Ectodermal cell (in vitro differentiated cells): ENCODE results near the gene LRRC23.
A peak's percentile ranks its signal among the peaks of the same experiment; 100 is the strongest.

ENCODE experiments used
- H3K27ac ChIP-seq: 2 replicates; pipeline ENCODE4 v1.7.0; 2013; ENCODE audit warnings: mild to moderate bottlenecking, low read depth, low read length; ENCODE audit not compliant: insufficient read depth, poor library complexity, severe bottlenecking
- H3K27me3 ChIP-seq: 2 replicates; pipeline ENCODE4 v1.7.0; 2013; ENCODE audit warnings: mild to moderate bottlenecking, low read length; ENCODE audit not compliant: insufficient read depth, control insufficient read depth, poor library complexity, severe bottlenecking
- H3K36me3 ChIP-seq: one replicate; pipeline ENCODE4 v1.7.0; 2013; ENCODE audit warnings: low read length; ENCODE audit not compliant: control insufficient read depth, insufficient read depth
- H3K4me1 ChIP-seq: one replicate; pipeline ENCODE4 v1.7.0; 2013; ENCODE audit warnings: low read length; ENCODE audit not compliant: control insufficient read depth, insufficient read depth
- H3K4me3 ChIP-seq: 2 replicates; pipeline ENCODE4 v1.7.0; 2013; ENCODE audit warnings: low read depth, low read length, control low read depth; ENCODE audit not compliant: insufficient read depth
- H3K9me3 ChIP-seq: 2 replicates; pipeline ENCODE4 v1.7.0; 2013; ENCODE audit warnings: mild to moderate bottlenecking, low read length, moderate library complexity; ENCODE audit not compliant: control insufficient read depth
- WGBS, 2 experiments: methylation state at CpG; one replicate each; pipeline ENCODE4 v1.1.7; 2013; ENCODE audit warnings: missing lambda C conversion rate in 2 of 2; 5-methylcytosine and 5-hydroxymethylcytosine counted together

The LRRC23 gene

DNA sequence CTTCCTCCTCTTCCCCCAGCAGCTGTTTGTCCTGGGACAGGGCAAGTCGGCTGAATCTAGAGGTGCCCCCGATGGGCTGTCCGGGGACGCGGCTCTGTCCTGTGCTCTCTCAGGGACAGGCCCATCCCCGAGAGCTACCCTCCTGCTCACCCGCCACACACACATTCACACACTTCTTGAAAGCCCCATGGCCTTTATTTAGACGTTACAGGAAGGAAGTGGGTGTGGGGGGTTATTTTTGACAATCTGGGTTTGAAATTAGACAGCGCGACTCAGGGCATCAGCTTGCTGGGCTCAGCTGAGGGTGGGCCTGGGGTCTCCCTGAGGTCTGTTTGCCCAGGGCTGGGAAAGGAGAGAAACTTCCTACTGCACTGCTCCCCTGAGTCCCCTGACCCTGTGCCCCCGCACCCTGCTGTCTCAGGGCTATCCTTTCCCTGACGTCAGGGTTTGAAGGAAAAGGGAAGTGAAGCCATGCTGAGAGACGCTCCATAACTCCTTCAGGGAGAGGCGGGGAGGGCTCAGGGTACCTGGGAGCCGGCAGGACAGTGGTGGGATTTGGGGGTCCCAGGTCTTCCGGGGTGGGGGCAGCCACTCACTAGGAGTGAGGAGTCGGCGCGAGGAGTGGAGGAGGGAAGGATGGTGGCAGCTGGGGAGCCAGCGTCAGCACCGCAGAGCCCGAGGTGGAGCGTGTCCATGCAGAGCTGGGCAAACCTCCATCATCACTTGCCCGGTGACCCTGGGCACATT is 54.6 kb downstream of the LRRC23 start:
- H3K27me3 ChIP-seq, result no peaks in the 10 kb centered on the region
- 85 to 86% methylated on average over 22 to 23 of the region's 24 CpGs for WGBS, 2 experiments
- H3K36me3 ChIP-seq, result no peaks in the 10 kb centered on the region
- no peak overlapping the region for H3K27ac ChIP-seq
- H3K9me3 ChIP-seq, result no peaks in the 10 kb centered on the region
- H3K4me3 ChIP-seq, result no peak overlapping the region
- peaks cover 26% of the 10 kb centered on the region for H3K4me1 ChIP-seq

DNA sequence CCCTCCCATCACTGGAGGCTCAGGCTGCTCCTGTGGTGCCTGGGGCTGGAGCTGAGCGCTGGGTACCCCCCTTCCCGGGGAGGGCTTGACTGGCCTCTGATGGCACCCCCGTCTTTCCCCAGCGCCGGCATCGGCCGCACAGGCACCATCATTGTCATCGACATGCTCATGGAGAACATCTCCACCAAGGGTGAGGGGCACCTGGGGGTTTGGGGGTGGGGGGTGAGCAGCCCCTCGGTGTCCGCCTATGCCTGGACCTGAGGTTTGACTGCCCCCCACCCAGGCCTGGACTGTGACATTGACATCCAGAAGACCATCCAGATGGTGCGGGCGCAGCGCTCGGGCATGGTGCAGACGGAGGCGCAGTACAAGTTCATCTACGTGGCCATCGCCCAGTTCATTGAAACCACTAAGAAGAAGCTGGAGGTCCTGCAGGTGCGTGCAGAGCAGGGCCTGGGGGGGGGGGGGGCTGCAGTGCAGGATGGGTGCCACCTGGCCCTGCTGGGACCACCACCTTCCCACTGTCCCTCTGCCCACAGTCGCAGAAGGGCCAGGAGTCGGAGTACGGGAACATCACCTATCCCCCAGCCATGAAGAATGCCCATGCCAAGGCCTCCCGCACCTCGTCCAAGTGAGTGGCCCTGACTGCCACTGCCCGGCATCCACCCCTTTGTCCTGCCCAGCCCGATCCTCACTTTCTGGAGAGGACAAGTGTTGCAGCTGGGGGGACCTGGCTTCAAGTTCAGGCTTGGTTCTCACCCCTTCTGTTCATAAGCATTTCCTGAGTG is 55.4 kb downstream of the LRRC23 start:
- Histone ChIP-seq H3K27ac (no peak overlapping the region), H3K27me3 (no peaks in the 10 kb centered on the region), H3K9me3 (no peaks in the 10 kb centered on the region), H3K4me3 (no peak overlapping the region), H3K4me1 (peaks cover 26% of the 10 kb centered on the region), H3K36me3 (no peaks in the 10 kb centered on the region)
- 93 to 94% methylated on average over 26 of the region's 26 CpGs for WGBS, 2 experiments

DNA sequence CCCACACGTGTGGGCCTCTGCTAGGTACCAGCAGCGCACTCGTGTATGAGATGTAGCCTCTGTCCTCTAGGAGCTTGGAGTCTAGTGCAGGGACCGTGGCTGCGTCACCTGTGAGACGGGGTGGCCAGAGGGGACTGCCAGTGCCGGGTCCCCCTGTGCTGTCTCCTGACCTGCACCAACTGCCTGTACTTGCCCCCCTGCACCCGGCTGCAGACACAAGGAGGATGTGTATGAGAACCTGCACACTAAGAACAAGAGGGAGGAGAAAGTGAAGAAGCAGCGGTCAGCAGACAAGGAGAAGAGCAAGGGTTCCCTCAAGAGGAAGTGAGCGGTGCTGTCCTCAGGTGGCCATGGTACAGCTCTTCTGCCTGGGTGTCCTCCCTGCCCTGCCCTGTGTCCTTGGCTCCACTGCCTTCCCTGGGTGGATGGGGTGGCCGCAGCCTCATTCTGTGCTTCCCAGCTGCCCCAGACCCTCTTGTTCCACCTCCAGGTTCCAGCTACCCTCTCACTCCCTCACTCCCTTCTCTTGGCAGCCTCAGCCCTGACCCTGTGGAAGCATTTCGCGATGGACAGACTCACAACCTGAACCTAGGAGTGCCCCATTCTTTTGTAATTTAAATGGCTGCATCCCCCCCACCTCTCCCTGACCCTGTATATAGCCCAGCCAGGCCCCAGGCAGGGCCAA is 56.1 kb downstream of the LRRC23 start:
- Histone ChIP-seq H3K27ac (no peak overlapping the region), H3K4me1 (peaks cover 26% of the 10 kb centered on the region), H3K36me3 (peaks cover 1% of the 10 kb centered on the region), H3K4me3 (no peak overlapping the region), H3K9me3 (no peaks in the 10 kb centered on the region), H3K27me3 (no peaks in the 10 kb centered on the region)
- WGBS, 2 experiments, result 84 to 85% methylated on average over 13 of the region's 13 CpGs

DNA sequence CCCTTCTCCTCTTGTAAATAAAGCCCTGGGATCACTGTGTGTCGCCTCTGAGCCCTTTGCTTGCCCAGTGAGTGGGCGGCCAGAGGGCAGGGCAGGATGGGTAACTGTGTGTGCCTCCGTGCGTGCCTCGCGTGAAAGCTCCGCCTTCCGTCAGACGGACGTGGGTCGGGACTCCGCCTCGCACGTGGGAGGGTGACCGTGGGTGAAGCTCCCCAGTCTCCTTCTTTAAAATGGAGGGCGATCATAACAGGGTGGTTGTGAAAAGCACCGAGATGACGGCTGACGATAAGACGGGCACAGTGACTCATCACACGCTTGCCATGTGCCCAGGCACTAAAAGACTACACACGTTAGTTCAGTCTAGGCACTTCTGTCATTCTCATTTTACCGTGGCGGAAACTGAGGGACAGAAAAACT is 56.7 kb downstream of the LRRC23 start:
- Histone ChIP-seq H3K4me1 (peaks cover 26% of the 10 kb centered on the region), H3K27ac (peak overlapping the region; percentile 64), H3K27me3 (no peaks in the 10 kb centered on the region), H3K9me3 (no peaks in the 10 kb centered on the region), H3K36me3 (peaks cover 7% of the 10 kb centered on the region), H3K4me3 (peak overlapping the region; percentile 13)
- whole genome bisulfite sequencing, 2 experiments, result 69 to 70% methylated on average over 24 of the region's 24 CpGs

DNA sequence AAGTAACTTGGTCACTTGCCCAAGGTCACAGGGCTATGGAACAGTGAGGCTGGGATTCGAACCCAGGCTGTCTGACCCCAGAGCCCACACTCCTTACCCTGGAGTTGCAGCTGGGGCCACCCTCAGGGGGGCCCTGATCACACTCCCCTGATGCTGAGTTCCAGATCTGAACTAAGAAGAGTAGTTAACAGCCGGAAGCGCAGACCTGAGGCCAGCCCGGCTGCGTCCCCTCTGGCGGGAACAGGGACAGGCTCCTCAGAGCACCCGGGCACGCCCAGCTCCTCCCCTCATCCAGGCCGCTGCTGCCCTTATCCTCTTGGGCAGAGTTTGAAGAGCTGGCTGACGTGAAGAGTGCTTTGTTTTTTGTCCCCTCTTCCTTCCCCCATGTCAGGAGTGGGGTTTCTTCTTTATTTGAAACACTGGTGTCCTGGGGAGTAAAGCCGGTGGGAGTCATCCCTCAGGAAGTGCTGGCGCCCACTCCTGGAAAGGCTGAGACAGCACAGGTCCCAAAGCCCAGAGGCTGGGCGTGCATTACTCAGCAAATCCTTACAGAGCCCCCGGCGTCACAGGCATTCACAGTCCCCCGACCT is 57.2 kb downstream of the LRRC23 start:
- Histone ChIP-seq H3K4me3 (peak overlapping the region; percentile 13), H3K9me3 (no peaks in the 10 kb centered on the region), H3K27me3 (no peaks in the 10 kb centered on the region), H3K36me3 (peaks cover 10% of the 10 kb centered on the region), H3K4me1 (peaks cover 26% of the 10 kb centered on the region), H3K27ac (peak overlapping the region; percentile 64)
- 19 to 22% methylated on average over 16 of the region's 16 CpGs for WGBS, 2 experiments

DNA sequence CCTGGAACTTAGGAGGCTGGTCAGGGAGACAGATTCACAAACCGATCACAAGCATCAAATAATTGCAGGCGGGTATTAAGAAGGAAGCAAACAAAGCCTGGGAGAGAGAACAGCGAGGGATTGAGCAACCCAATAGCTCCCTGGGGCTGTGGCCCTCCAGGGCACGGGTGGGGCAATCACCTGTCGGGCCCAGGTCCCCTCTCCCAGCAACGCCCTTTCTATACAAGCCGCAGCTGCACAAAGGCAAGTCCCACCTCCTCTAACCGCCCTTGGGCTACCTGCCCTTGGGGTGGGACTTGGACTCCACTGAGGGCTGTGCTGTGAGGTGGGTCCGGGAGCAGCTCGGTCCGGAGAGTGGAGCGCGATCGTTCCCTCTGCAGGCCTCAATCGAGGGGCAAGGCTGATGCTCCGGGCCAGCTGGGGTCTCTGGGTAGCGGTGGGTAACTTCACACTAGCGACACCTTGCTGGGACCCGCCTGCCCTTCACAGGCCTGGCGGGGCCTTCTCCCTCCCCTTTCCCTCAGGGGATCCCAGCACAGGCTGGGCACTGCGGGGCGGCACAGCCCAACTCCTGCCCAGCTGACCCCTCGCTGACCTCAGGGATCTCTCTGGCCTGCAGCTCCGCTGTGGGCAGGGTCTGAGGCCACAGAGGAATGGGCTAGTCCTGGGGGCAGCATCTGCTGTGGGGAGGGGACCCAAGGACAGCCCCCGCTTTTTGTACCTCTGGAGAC is 57.8 kb downstream of the LRRC23 start:
- Histone ChIP-seq H3K27me3 (no peaks in the 10 kb centered on the region), H3K27ac (peak overlapping the region; percentile 64), H3K36me3 (peaks cover 16% of the 10 kb centered on the region), H3K4me1 (peaks cover 26% of the 10 kb centered on the region), H3K9me3 (no peaks in the 10 kb centered on the region), H3K4me3 (no peak overlapping the region)
- 72 to 73% methylated on average over 25 of the region's 25 CpGs for WGBS, 2 experiments

DNA sequence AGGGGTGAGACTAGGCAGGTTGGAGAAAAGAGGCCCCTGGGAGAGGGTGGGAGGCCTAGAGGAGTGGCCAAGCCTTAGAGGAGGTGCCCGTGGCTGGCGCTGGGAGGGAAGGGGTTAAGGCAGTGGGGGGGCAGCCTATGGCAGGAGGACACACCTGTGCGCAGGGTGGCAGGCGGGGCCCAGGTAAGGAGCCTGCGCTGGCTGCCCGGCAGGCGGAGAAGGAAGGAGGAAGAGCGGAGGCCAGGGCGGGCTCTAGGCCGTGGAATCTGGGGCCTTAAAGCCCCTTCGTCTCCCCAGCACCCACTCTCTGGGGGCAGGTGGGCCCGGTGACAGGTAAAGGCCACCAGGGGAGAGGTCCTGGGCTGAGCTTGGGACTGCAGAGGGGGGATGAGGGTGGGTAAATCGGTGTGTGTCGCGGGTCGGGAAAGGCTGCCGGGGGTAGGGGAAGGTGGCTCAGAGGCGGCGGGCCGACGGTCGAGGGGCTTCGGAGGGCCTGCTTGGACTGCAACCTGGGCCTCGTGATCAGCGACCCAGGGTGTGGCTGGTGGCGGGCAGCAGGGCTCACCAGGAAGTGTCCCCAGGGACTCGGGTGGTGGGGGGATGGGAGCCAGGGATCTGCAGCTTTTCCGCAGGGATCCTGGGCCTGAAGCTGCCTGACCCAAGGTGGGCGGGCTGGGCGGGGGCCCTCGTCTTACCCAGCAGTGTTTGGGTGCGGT is 58.6 kb downstream of the LRRC23 start:
- H3K36me3 ChIP-seq, result peaks cover 21% of the 10 kb centered on the region
- WGBS, 2 experiments, result 90 to 91% methylated on average over 32 of the region's 32 CpGs
- H3K9me3 ChIP-seq, result no peaks in the 10 kb centered on the region
- H3K4me1 ChIP-seq, result peaks cover 26% of the 10 kb centered on the region
- H3K27ac ChIP-seq, result no peak overlapping the region
- H3K4me3 ChIP-seq, result no peak overlapping the region
- H3K27me3 ChIP-seq, result no peaks in the 10 kb centered on the region
